Neural progenitor cell (in vitro differentiated cells): ENCODE results near the gene C4A.
"Not testable (repeated sequence)": the region's sequence is repeated elsewhere in the genome, so short reads cannot be mapped to it uniquely, and the experiment has no call there.

Experiments used
- CTCF ChIP-seq: fragments of 200-600 bp; sonication (generic); IDR thresholded peaks from 2 replicates; pipeline ENCODE4 v1.5.1; 2017; ENCODE audit warnings: antibody characterized with exemption, mild to moderate bottlenecking
- EZH2 ChIP-seq: fragments of 200-600 bp; sonication (generic); IDR thresholded peaks from 2 replicates; pipeline ENCODE4 v1.6.1; 2017; ENCODE audit warnings: antibody characterized with exemption, mild to moderate bottlenecking, moderate library complexity

DNA sequence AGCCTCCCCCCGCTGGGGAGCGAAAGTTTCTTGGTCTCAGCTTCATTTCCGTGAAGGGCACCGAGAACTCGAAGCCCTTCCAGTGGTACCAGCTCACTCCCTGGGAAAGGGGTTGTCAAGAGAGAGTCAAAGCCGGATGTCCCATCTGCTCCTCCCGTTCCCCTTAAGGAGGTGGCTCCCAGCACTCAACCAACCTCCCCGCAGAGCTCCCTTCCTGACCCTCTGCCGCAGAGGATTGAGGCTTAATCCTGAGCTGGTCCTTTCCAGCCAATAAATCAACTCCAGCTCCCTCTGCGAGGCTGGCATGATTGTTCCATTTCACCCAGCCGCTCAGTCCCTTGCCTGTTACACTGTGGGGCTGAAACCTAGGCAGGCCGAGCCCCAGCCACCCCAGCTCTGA lies 26.8 kb downstream of the C4A start:
- TF ChIP-seq CTCF, EZH2: not testable (repeated sequence)
